Stimulated activated CD4-positive, alpha-beta T cell treated with anti-CD3 and anti-CD28 coated beads, TNF-alpha, amount 100 ng/mL, for 1 hour (primary cell): ENCODE data around the gene DNAH12.

Experiments used
- DNase-seq, 3 donors: peaks; one replicate each; pipeline ENCODE4 v3.0.0-alpha.2; 2020; ENCODE audit warnings: low read depth in 3 of 3, low spot score in 1 of 3

DNAH12 gene

GRCh38 chr3:57544181-57545125 lies at the start of gene DNAH12:
Gene DNAH12, minus strand, starts transcription at chr3:57544344. Its CDS starts 1,474 bp downstream, at chr3:57542870.
- DNase-seq, result no peak

- DNase-seq, result no peak
These were observed 48.2 kb upstream of the DNAH12 start for GRCh38 chr3:57592306-57592705.

- DNase-seq, result no peak
These were observed 43.8 kb upstream of the DNAH12 start for GRCh38 chr3:57587905-57588304.

- no peak for DNase-seq
These were observed 42.6 kb upstream of the DNAH12 start for GRCh38 chr3:57586778-57587177.

GRCh38 chr3:57583544-57583943 lies 39.4 kb upstream of the DNAH12 start:
- DNase-seq, result no peak

GRCh38 chr3:57582474-57583168 lies 38.5 kb upstream of the DNAH12 start:
- no peak for DNase-seq

- no peak for DNase-seq
These were observed 33.7 kb upstream of the DNAH12 start for GRCh38 chr3:57577801-57578200.

GRCh38 chr3:57575966-57576626 lies 32.0 kb upstream of the DNAH12 start:
- no peak for DNase-seq

GRCh38 chr3:57572096-57572495 lies 28.0 kb upstream of the DNAH12 start:
- DNase-seq, result no peak

GRCh38 chr3:57570878-57571277 lies 26.7 kb upstream of the DNAH12 start:
- DNase-seq, result no peak

GRCh38 chr3:57569859-57570450 lies 25.8 kb upstream of the DNAH12 start:
- no peak for DNase-seq

- no peak for DNase-seq
These were observed 15.4 kb upstream of the DNAH12 start for GRCh38 chr3:57559526-57559925.

- peak in 1 of 3 donors; percentile 11 for DNase-seq
These were observed 13.0 kb upstream of the DNAH12 start for GRCh38 chr3:57557085-57557537.

- peak in 1 of 3 donors; percentile 7 for DNase-seq
These were observed 12.4 kb upstream of the DNAH12 start for GRCh38 chr3:57556459-57557084.

GRCh38 chr3:57555738-57556458 lies 11.8 kb upstream of the DNAH12 start, which contains the start of gene PDE12:
Gene PDE12, plus strand, starts transcription at chr3:57556274. Its CDS starts 106 bp downstream, at chr3:57556380.
- peak; percentile 45 to 71 (median 67) for DNase-seq

GRCh38 chr3:57555306-57555705 lies 11.2 kb upstream of the DNAH12 start:
- no peak for DNase-seq

GRCh38 chr3:57546616-57547015 lies 2.5 kb upstream of the DNAH12 start:
- DNase-seq, result no peak

- DNase-seq, result no peak
These were observed 1.6 kb upstream of the DNAH12 start for GRCh38 chr3:57545636-57546268.

- DNase-seq, result no peak
These were observed 5.7 kb downstream of the DNAH12 start for GRCh38 chr3:57538465-57538864.
